GM21367 (cell line): Measurements from ENCODE around the gene CAMTA1.

Experiments used
- ATAC-seq: cut with Tn5 transposase; IDR thresholded peaks from one replicate; pipeline ENCODE4 v1.9.1; 2021; ENCODE audit not compliant: unreplicated experiment

The CAMTA1 gene

DNA sequence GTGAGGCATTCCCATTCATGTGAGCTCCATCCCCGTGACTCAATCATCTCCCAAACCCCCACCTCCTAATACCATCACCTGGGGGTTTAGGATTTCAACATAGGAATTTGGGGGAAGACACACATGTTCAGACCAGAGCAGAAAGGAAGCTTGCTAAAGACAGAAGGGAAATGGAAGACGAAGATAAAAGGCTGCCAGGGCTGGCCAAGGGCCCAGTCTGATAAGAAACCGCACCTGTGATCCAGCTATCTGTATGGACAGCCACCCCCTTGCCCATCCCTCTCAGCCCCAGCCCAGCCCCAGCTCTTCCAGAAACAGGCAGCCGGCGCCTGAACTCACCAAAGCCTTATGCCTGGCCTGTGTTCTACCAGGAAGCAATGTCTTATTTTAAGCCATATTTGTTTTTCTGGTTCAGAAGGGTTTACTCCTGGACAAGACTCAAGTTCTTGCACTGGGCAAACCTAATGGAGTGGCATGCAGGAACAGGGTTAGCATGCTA is 787.4 kb downstream of the CAMTA1 start:
- no peak for ATAC-seq

DNA sequence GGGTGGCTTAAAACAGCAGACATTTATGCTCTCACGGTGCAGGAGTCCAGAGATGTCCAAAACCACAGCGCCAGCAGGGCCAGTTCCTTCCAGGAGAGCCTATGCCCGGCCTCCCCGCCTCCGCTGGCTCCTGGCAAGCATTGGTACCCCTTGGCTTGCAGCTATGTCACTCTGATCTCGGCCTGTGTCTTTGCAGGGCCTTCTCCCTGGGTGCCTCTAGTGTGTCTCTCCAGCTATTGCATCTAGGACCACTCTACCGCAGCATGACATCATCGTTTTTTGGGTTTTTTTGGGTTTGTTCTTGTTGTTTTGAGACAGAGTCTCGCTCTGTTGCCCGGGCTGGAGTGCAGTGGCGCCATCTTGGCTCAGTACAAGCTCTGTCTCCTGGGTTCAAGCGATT is 788.2 kb downstream of the CAMTA1 start:
- no peak for ATAC-seq

GRCh38 chr1:7574121-7575040 is 789.1 kb downstream of the CAMTA1 start:
- ATAC-seq = no peak

DNA sequence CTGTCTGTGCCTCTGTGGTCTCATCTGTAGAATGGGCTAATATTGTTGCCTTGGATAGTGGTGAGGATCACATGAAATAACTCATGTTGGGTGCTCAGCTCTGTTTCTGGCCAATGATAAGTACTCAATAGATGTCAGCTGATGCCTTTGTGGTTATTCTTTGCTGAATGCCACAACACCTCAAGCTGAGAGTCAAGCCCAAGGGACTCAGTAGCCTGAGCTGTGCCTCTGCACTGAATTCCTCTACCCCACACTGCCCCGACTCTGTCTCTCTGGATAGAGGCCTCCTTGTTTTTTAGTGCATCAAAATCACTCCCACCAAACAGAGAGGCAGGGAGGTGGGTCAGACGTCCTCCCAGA is 789.8 kb downstream of the CAMTA1 start:
- no peak for ATAC-seq

GRCh38 chr1:7576946-7577657 is 791.8 kb downstream of the CAMTA1 start:
- no peak for ATAC-seq

- no peak for ATAC-seq
Observed at GRCh38 chr1:7578206-7578605, 793.0 kb downstream of the CAMTA1 start.

DNA sequence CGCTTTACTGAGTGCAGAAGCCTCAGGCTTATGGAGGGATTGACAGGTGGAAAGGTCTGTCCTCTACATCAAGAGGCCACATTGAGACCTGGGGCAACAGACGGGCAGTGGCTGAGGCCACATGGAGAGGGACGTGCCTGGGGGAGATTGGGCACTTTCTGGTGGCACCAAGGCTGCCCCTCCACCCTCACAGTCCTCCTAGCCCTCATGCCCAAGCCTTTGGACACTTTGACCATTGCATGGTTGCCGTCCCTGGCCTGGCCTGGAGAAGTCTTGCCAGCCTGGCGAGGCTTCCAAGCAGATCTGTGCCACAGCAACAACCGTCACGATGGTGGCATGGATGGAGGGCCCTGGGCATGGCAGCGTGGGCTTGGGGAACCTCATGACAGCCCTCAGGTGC is 793.8 kb downstream of the CAMTA1 start:
- no peak for ATAC-seq

DNA sequence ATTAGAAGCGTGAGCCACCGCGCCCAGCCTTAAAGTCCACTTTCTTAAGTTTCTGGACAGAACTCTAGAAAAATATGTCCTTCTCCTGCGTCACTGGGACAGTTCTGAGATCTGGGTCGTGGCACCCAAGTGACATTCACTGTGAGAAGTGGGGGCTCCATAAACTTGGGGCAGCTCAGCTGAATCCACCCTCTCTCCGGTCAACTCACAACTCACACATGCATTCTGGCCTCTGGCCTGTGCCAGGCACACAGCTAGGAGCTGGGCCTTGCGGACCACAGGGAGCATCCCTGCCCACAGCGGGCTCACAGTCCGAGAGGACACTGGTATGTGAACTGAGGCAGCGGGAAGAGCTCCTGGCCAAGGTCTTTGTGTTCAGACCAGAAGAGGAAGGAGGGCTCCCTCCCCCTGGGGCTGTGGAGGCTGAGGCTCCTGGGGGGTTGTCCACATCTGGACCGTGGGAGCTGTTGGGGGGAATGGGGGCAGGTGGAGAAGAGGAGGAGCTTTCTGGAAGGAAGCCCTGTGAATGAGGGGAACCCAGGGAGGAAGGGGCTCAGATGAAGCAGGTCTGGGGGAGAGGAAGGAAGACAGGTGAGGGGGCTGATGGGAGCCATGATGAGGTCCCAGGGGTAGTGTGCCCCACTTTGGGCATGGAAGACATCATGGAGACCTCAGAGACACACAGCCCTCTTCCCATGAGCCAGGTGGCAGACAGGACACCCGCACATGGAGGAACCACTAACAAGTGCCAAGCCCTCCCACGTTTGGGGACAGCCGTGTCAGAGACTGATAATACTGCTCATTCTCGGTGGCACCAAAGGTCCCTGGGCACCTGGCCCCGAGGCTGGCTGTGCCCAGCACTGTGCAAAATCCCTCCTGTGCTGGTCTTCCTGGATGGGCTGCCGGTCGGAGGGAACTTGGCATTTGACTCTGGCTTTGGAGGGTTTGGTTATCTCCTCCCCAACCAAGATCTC is 794.9 kb downstream of the CAMTA1 start:
- no peak for ATAC-seq

DNA sequence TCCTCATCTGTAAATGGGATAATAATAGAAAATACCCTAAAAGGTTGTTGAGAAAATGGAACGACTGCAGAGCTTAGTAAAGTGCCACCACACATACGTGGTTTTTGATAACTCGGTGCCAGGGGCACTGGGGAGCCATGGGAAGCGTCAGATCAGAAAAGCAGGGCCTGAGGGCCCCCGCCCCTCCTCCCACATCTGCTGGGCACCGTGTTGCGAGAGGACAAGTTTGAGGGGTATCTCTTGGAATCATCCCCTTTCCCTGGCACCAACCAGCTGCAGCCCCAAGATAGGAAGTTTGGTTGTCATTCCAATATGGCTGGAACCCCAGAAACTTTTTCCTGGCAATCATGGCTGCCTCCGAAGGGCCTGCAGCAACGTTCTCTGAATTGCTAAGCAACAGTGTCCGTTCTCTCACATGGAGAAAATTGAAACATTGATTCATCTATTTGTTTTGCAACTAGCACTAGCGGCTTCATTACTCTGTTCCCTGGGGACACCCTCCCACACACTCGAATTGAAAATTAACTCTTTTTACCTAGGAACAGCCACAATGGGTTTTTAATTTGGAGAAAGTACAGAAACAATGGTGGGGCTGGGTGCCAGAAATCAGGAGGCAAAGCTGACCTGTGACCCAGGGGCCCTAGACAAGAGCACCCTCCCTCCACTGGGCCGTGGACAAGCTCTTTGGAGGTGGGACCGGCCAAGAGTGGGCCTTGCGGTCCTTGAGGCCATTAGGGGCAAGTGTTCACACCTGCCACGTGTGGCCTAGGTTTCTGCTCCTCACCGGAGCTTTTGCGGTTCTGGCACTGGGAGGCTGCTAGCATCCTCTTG is 795.9 kb downstream of the CAMTA1 start:
- no peak for ATAC-seq

DNA sequence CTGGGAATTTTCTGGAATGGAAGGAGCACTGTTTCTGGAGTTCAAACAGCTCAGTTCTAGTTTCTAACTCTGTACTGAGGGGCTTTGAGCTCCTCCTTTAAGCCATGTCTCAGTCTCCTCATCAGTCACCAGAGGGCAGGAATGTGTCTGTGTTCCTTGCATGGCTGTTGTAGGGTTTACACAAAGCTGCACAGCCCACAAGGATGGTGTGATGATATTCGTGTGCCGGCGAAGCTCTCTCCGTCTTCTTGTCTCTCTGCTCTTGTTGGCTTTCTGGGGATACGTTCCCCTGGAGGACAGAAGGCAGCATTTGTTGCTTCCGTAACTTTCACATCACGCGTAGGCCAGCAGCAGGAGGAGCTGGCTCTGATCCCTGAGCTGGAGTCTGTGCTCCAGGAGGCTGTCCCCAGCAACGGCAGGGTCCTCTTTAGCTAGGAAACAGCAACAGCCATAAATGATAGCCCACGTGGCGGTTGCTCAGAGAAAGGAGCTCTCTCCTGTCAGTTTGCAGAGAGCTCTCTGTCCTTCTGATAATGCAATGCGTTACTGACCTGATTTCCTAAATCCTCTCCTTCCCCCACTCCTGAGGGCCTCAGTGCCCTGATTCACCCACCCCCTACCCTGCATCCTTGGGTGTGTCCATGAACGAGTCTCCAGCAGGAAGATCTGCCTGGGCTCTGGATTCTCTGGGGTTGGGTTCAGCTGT is 796.7 kb downstream of the CAMTA1 start:
- no peak for ATAC-seq

- ATAC-seq = no peak
Observed at GRCh38 chr1:7582460-7582972, 797.3 kb downstream of the CAMTA1 start.

- no peak for ATAC-seq
Observed at GRCh38 chr1:7583291-7584096, 798.2 kb downstream of the CAMTA1 start.

DNA sequence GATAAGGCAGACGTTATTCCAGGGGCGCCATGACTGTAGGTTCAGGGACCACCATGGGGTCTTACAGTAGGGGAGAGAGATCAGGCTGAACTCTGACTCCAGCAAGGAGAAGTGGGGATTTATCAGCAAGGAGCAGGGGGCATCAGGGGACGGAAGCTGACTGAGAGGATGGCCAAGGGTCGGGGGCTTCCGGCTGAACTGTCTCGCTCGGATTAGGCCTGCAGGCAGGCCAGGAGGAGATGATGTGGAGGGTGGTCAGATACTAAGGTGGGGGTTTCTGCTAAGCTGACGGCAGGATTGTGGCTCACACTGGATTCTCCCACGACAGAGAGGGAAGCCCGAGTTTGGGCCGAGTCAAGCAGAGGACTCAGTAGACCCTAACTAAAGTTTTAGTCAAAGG is 798.9 kb downstream of the CAMTA1 start:
- ATAC-seq = no peak

- ATAC-seq = no peak
Observed at GRCh38 chr1:7584643-7585042, 799.4 kb downstream of the CAMTA1 start.

DNA sequence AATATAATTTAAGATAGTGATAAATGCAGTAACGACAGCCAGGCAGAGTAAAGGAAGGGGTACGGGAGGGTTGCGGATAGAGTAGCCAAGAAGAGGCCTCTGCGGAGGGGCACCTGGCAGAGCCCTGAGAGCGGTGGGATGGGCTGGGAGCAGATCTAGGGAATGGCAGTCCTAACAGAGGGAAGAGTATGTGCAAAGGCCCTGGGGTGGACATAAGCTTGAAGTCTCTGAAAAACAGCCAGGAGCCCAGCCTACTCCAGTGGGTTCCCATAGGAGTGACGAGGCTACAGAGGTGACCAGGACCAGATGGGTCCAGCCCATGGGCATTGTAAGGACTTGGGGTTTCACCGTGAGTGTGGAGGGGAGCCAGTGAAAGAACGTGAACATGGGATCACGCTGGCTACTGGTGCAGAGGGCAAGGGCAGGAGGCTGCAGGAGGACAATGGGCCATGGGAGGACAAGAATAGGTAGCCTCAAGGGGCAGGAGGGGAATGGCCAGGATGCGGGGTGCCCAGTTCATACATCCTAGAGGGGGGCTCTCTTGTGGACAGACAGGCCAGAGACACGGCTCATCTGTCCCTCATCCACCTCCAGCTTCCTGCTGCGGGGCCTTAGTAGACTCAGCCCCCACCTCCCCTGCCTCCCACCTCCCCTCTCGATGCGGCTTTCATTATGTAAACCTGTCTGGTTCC is 800.1 kb downstream of the CAMTA1 start:
- ATAC-seq = no peak

DNA sequence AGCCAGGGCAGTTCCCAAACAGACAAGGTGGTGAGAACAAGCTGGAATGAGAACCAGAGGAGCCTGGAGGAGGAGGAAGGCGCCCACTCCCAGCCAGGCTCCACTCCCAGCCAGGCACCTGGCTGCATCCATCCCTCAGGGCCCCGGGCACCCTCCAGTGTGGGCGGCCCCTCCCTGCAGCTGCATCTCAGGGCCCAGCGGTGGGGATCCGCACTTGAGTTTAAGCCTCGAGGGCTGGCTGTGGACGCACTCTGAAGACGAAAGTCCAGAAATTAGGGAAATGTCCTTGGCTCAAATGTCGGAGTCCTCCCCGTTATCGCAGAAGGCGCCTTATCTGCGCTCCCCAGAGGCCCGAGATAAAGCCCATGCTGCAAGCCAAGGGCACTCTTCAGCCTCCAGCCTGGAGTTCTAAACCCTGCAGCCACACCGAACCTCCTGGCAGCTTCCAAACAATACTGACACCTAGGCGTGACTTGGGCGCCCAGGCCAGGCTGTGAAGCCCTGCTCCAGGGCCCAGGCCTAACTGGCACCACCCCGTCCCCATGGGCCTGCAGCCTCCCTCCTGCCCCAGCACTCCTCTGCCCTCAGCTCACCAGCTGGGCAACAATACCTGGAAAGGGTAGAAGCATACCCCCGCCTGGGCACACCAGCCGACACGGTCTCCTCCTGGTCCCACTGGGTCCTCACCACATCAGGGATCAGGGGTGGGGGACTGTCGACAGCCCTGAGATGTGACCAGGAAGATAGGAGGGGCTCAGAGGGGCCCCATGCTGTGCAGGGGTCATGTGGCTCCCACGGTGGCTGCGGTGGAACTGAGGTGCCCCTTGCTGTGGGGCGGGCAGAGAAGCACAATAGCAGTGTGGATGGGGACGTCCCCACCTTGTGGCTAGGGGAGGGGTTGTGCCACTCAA is 801.0 kb downstream of the CAMTA1 start:
- ATAC-seq = no peak
